Osteocyte (in vitro differentiated cells): Measurements from ENCODE around the gene MTM1. TPM values are rescaled to one million over a fixed set of nuclear protein-coding genes. Genes with fewer than 3 reads are reported as not detected.

Experiments used
- DNase-seq: peaks from one replicate; pipeline ENCODE4 v3.0.0; 2021; ENCODE audit warnings: mixed read lengths; ENCODE audit not compliant: unreplicated experiment; ENCODE audit errors: extremely low spot score
- H3K27ac Mint-ChIP-seq: one replicate; pipeline ENCODE4 v1.8.0; 2021; ENCODE audit warnings: mild to moderate bottlenecking, mixed read lengths; ENCODE audit not compliant: unreplicated experiment
- H3K27me3 Mint-ChIP-seq: one replicate; pipeline ENCODE4 v1.8.0; 2021; ENCODE audit warnings: mixed read lengths; ENCODE audit not compliant: unreplicated experiment
- H3K36me3 Mint-ChIP-seq: one replicate; pipeline ENCODE4 v1.8.0; 2021; ENCODE audit warnings: mixed read lengths; ENCODE audit not compliant: unreplicated experiment
- H3K4me1 Mint-ChIP-seq: one replicate; pipeline ENCODE4 v1.8.0; 2021; ENCODE audit warnings: mixed read lengths; ENCODE audit not compliant: unreplicated experiment
- H3K4me3 Mint-ChIP-seq: one replicate; pipeline ENCODE4 v1.8.0; 2021; ENCODE audit warnings: mild to moderate bottlenecking, moderate library complexity, mixed read lengths; ENCODE audit not compliant: unreplicated experiment
- H3K9me3 Mint-ChIP-seq: one replicate; pipeline ENCODE4 v1.8.0; 2021; ENCODE audit warnings: mixed read lengths; ENCODE audit not compliant: unreplicated experiment
- total RNA-seq: library from RNA; stranded (reverse); gene quantifications from 2 replicates; pipeline ENCODE4 v1.2.1, GENCODE V29; 2021
- TF ChIP-seq, protein P1 (sequence below): fragments of 200-600 bp; sonication (generic); IDR thresholded peaks from 2 replicates; pipeline ENCODE4 v1.5.0; 2021; ENCODE audit warnings: antibody characterized with exemption, mild to moderate bottlenecking, moderate library complexity

MTM1 gene
- total RNA-seq, 1 donor from 2014 or later = 10.2 TPM

DNA sequence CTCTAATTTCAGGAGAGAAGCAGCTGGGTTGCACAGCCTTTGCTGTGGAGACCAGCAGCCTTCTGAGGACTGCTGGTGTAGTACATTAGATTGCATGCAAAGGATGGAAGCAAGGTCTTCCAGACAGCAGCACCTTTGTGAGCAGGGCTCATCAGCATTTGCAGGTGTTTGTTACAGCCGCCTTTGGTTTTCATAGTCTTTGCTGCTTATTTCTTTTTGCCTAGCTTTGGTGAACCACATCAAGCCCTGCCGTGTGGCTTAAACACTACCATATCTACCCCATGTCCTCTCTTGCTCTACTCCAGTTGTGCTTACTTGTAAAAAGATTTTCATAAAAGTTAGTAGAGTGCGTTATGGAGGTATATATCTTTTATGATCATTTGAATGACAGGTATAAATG, 57.5 kb downstream of the MTM1 start:
- H3K27ac Mint-ChIP-seq = no peak overlapping the region
- H3K4me1 Mint-ChIP-seq = no peaks in the 10 kb centered on the region
- H3K4me3 Mint-ChIP-seq = no peak overlapping the region
- TF ChIP-seq, protein P1, sequence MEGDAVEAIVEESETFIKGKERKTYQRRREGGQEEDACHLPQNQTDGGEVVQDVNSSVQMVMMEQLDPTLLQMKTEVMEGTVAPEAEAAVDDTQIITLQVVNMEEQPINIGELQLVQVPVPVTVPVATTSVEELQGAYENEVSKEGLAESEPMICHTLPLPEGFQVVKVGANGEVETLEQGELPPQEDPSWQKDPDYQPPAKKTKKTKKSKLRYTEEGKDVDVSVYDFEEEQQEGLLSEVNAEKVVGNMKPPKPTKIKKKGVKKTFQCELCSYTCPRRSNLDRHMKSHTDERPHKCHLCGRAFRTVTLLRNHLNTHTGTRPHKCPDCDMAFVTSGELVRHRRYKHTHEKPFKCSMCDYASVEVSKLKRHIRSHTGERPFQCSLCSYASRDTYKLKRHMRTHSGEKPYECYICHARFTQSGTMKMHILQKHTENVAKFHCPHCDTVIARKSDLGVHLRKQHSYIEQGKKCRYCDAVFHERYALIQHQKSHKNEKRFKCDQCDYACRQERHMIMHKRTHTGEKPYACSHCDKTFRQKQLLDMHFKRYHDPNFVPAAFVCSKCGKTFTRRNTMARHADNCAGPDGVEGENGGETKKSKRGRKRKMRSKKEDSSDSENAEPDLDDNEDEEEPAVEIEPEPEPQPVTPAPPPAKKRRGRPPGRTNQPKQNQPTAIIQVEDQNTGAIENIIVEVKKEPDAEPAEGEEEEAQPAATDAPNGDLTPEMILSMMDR = no peak
- no peak for DNase-seq
- H3K27me3 Mint-ChIP-seq = no peaks in the 10 kb centered on the region
- H3K36me3 Mint-ChIP-seq = peaks cover 19% of the 10 kb centered on the region
- H3K9me3 Mint-ChIP-seq = peaks cover 4% of the 10 kb centered on the region

DNA sequence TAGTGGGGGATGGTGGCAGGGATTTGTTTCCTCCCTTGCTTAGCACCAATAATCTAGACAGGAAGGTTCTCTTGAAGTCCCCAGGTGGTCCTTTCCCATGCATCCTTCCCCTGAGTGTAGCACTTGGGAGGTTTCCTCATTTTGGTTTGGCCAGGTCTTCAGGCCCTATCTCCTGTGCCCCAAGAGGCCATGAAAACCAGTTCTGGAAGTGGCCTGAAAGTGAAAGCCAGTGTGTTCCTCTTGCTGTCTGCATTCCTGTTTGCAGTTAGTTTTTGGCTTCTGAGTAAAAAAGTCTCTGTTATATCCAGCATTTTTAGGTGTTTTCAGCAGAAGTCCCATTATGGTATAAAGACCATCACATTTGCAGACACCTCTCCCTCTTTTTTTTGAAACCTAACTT, 59.5 kb downstream of the MTM1 start:
- Mint-ChIP-seq H3K27me3 (no peaks in the 10 kb centered on the region), H3K9me3 (peaks cover 4% of the 10 kb centered on the region), H3K36me3 (peaks cover 19% of the 10 kb centered on the region), H3K27ac (no peak overlapping the region), H3K4me1 (no peaks in the 10 kb centered on the region), H3K4me3 (no peak overlapping the region)
- no peak for DNase-seq
- TF ChIP-seq, protein P1 = no peak

GRCh38 chrX:150635952-150636351, 67.5 kb downstream of the MTM1 start:
- Mint-ChIP-seq H3K4me1 (peaks cover 2% of the 10 kb centered on the region), H3K36me3 (peaks cover 9% of the 10 kb centered on the region), H3K27me3 (no peaks in the 10 kb centered on the region), H3K4me3 (no peak overlapping the region), H3K9me3 (no peaks in the 10 kb centered on the region), H3K27ac (peak overlapping the region; percentile 25)
- TF ChIP-seq, protein P1 = no peak
- no peak for DNase-seq

- TF ChIP-seq, protein P1 = no peak
- H3K27ac Mint-ChIP-seq = no peak overlapping the region
- no peak overlapping the region for H3K4me3 Mint-ChIP-seq
- no peaks in the 10 kb centered on the region for H3K27me3 Mint-ChIP-seq
- H3K4me1 Mint-ChIP-seq = peaks cover under 1% of the 10 kb centered on the region
- DNase-seq = no peak
- H3K36me3 Mint-ChIP-seq = no peaks in the 10 kb centered on the region
- H3K9me3 Mint-ChIP-seq = peaks cover under 1% of the 10 kb centered on the region
These were observed 74.0 kb downstream of the MTM1 start for GRCh38 chrX:150642423-150642822.

DNA sequence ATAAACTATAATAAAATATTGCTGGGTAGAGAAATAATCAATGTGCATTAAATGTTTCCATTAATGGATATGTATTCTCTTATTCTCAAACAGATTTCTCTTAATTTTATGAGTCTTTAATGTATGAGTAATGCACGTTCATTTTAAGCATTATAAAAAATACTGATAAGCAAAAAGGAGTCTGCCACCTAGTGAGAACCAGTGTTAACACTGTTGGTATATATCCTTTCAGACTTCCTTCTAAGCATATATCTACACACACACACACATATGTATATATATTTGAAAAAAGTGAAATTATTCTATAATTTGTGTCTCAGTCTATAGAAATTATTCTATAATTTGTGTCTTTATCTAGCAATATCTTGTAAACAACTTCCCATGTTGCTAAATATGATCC, 74.8 kb downstream of the MTM1 start:
- Mint-ChIP-seq H3K27ac (no peak overlapping the region), H3K4me3 (no peak overlapping the region), H3K9me3 (peaks cover 4% of the 10 kb centered on the region), H3K36me3 (no peaks in the 10 kb centered on the region), H3K27me3 (no peaks in the 10 kb centered on the region), H3K4me1 (peaks cover 7% of the 10 kb centered on the region)
- no peak for DNase-seq
- TF ChIP-seq, protein P1 = peak; percentile 39
